ENCODE measurements around the gene PLEKHB1.

- no peak for TF ChIP-seq CTCF (IDR thresholded peaks at IDR 0.05; ENCODE audit: low read depth, low read length, poor library complexity, severe bottlenecking)
- TF ChIP-seq EZH2phosphoT487 (IDR thresholded peaks at IDR 0.05; ENCODE audit: borderline replicate concordance, low read length) = no peak
These were observed 8.2 kb downstream of the PLEKHB1 start for GRCh38 chr11:73654482-73655021.
